CD4-positive, alpha-beta T cell treated with Interleukin-17A for 1 hour (primary cell): ENCODE data around the gene GMCL2.

Experiments
- DNase-seq: peaks from one replicate; pipeline ENCODE4 v3.0.0-alpha.2; 2020

GMCL2 gene

GRCh38 chr5:178136990-178137389 is 50.2 kb downstream of the GMCL2 start:
- DNase-seq: no peak
